ENCODE data around the gene CDHR3. TPM values are rescaled to one million over a fixed set of nuclear protein-coding genes. Genes with fewer than 3 reads are reported as not detected.
A peak's percentile ranks its signal among the peaks of the same experiment; 100 is the strongest.

Gene CDHR3
- total RNA-seq, 4 donors from 2014 or later = 6.6 to 11.6 (median 8.9) TPM

GRCh38 chr7:106063692-106064091, 100.6 kb downstream of the CDHR3 start:
- ATAC-seq (ENCODE audit: low FRiP score) (no peak), DNase-seq (ENCODE audit: low spot score) (no peak)
- no peak for TF ChIP-seq CTCF (IDR thresholded peaks at IDR 0.05)

GRCh38 chr7:106064316-106064715, 101.3 kb downstream of the CDHR3 start:
- ATAC-seq (ENCODE audit: low FRiP score) = no peak
- DNase-seq (ENCODE audit: low spot score) = no peak
- no peak for TF ChIP-seq CTCF (IDR thresholded peaks at IDR 0.05)

GRCh38 chr7:106064771-106065574, 101.9 kb downstream of the CDHR3 start:
- DNase-seq (ENCODE audit: low spot score) = peak; percentile 63
- no peak for TF ChIP-seq CTCF (IDR thresholded peaks at IDR 0.05)
- ATAC-seq (ENCODE audit: low FRiP score) = peak; percentile 96

GRCh38 chr7:106065575-106066500, 102.8 kb downstream of the CDHR3 start:
- TF ChIP-seq CTCF (IDR thresholded peaks at IDR 0.05) = no peak
- ATAC-seq (ENCODE audit: low FRiP score) (no peak), DNase-seq (ENCODE audit: low spot score) (no peak)

GRCh38 chr7:106067678-106068077, 104.6 kb downstream of the CDHR3 start:
- ATAC-seq (ENCODE audit: low FRiP score) = no peak
- no peak for DNase-seq (ENCODE audit: low spot score)
- no peak for TF ChIP-seq CTCF (IDR thresholded peaks at IDR 0.05)

GRCh38 chr7:106068538-106068961, 105.5 kb downstream of the CDHR3 start:
- no peak for TF ChIP-seq CTCF (IDR thresholded peaks at IDR 0.05)
- ATAC-seq (ENCODE audit: low FRiP score) (peak; percentile 30), DNase-seq (ENCODE audit: low spot score) (no peak)
